ENCODE results near the gene PYY.
A peak's percentile ranks its signal among the peaks of the same experiment; 100 is the strongest.
"Not testable (repeated sequence)": the region's sequence is repeated elsewhere in the genome, so short reads cannot be mapped to it uniquely, and the experiment has no call there.

The PYY gene

GRCh38 chr17:43945074-43945829 lies 8.5 kb downstream of the PYY start:
- DNase-seq (ENCODE audit: low read depth), result no peak

DNA sequence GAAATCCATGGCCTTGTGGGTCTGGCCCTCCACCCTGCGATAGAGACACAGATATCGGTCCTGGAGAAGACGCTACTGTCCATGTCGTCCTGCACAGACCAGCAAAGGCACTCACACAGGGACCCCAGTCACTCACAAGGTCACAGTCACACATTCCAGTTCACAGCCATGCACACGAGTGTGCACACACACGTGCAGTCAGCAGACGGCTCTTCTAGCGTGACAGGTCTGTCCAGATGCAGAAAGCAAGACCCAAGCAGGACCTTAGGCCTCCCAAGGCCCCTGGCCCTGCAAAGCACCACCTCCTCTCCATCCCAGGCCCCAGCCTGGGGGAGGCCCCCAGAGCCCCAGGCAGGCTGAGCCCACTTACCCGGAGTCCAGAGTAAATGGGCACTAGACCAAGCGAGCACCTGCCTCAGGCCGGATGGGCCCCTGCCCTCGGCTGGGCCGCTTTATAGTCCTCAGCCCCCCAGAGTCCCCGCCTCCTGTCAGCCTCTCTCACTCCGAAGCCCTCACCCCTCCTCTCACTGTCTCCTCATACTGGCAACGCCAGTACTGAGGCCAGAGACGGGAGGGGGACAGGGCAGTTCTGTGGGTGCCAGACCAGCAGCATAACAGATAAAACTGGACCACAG lies 11.6 kb downstream of the PYY start, which contains the start of gene PPY:
PPY (minus strand) TSS at position 426 of the 635 bp plus-strand sequence. CDS start 822 bp downstream, outside the sequence.
- no peak for DNase-seq (ENCODE audit: low read depth)

DNA sequence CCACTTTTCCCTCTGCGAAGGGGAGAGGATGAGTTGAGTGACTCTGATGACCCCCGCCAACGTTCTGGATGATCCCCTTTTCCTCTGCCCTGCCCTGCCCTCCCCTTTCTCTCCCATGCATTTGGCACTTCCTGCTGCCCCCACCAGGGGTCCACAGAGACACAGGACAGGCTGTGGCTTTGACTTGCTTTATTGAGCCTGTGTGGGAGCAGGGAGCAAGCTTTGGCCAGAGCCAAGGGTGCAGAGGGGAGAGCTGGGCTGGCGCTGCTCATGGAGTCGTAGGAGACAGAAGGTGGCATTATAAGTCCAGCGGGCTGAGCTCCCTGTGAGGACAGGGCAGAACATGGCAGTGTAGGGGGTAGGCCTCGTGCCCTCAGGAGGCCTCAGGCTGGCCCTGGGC lies 13.1 kb downstream of the PYY start:
- DNase-seq (ENCODE audit: low read depth), result no peak

DNA sequence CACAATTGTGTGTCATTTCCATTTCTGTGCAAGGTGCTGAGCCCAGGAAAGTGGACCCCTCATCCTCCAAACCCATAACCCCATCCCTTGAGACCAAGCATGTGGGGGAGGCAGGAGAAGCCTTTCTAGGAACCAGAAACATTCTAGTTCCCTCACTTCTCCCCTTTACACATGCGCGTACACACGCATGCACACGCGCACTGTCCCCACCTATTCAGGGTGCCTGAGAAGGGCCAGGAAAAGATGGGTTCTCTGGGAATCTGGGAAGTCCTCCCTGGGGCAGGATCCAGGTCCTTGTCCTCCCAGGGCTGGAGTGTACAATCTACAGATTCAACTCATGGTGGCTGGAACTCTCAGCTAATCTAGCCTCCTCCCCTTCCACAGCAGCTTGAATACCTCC lies 13.9 kb downstream of the PYY start:
- no peak for DNase-seq (ENCODE audit: low read depth)

DNA sequence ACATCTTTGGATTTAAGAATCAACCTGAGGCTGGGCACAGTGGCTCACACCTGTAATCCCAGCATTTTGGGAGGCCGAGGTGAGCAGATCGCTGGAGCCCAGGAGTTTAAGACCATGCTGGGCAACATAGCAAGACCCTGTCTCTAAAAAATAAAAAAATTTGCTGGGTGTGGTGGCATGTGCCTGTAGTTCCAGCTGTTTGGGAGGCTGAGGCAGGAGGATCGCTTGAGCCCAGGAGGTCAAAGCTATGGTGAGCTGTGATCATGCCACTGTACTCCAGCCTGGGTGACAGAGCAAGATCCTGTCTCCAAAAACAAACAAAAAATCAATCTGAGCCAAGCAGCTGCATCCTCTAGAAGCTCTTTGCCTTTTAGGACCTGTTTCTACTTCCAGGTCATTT lies 14.3 kb downstream of the PYY start:
- not testable (repeated sequence) for DNase-seq (ENCODE audit: low read depth)

- DNase-seq (ENCODE audit: low read depth), result no peak
These were observed 14.9 kb downstream of the PYY start for GRCh38 chr17:43938838-43939182.

DNA sequence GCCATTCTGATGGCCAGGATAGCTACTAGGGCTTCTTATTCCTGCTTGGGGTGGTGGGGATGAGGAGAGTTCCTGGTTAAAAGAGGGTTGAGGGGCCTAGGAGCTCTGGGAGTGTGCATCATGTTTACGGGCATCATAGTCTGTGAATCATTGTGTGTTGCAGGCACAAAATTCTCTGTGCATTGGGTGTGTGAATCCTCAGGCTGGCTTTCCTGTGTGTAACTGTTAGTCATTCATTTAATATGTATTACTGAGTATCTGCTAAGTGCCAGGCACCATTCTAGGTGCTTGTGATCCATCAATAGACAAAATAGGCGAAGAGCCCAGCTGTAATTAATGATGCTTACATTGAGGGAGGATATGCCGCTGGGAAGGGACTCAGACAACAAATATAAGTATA lies 17.3 kb downstream of the PYY start:
- DNase-seq (ENCODE audit: low read depth), result no peak

DNA sequence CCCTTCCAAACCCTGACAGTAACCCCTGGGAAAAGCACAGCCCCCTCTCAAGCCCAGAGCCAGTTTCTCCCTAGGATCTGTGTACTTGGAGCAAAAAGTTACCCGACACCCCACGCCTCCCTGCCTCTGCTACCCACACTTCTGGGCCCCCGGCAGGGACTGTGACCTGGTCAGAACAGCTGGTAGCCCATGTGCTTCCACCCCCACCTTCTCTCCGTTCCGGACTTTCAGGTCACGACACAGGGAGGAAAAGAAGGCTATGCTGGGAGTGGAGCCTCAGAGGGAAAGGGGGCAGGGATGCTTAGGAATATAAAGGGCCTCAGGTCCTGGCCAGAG lies 17.8 kb downstream of the PYY start:
- DNase-seq (ENCODE audit: low read depth), result no peak

DNA sequence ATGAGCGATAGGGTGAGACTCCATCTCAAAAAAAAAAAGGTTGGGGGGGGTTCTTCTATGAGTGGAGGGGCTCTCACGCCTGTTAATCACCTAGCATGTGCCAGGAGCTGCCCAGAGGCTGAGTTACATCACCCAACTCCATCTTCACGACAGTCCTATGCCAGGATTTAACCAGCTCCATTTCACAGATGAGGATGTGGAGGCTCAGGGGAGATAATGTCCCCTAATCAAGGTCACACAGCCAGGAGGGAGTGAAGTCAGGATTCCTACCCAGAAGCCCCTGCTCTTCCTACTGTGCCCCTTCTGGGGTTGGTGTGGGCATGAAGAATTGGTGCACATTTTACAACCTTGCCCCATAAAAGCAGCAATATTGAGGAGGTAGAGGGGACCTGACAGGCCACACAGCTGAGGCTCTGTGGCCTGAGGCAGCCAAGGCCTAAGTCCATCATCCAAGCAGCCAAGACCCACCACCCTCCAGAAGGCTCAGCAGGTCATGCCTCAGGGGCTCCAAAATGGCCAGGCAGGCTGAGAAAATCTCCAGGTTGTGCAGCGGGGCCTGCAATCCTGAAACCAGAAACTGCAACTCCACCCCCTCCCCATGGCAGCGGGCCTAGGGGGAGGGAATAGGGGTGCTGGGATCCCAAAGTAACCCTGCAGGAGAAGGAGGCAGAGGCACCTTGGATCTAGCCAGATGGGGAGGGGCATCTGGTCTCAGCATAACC lies 18.4 kb downstream of the PYY start:
- no peak for DNase-seq (ENCODE audit: low read depth)

DNA sequence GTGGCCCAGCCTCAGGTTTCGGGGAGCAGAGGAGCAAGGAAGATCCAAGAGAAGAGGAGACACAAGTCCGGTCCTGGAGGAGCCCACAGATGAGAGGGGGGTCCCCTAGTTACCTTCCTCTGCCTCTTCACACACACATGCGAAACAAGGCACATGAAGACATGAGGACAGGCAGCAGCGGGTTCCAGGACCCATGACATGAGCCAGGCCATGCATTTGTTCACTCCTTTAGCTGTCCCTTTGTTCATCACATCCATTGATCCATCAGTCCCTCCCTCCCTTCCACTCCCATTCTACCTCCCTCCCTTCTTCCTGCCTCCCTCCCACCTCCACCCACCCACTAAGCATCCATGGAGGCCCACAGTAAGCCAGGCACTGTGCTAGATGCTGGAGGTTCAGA lies 20.8 kb downstream of the PYY start:
- no peak for DNase-seq (ENCODE audit: low read depth)

- DNase-seq (ENCODE audit: low read depth), result no peak
These were observed 21.4 kb downstream of the PYY start for GRCh38 chr17:43932357-43932756.

DNA sequence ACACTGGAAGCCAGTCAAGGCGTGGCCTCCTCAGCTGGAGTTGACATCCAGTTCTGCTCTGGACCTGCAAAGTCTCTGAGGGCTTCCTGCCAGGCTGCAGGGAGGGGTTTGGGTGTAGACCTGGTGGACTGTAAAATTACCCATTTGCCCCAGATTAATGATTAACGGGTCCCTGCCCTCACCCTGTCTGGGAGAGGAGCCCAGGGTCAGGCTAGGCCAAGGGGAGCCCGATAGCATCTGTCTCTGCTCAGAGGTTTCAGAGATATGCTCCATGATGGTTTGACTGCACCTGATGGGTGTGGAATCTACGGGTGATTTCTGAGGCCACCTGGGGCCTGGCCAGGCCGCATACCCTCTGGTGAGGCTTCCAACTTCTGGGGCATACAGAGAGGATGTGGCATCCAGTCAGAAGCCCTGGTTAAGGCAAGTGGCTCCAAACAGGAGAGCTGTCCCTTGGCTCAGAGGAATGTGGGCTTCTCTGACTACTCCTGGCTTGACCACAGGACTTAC lies 22.6 kb downstream of the PYY start:
- DNase-seq (ENCODE audit: low read depth), result no peak

- DNase-seq (ENCODE audit: low read depth), result no peak
These were observed 25.1 kb downstream of the PYY start for GRCh38 chr17:43928609-43929008.

- not testable (repeated sequence) for DNase-seq (ENCODE audit: low read depth)
These were observed 25.8 kb downstream of the PYY start for GRCh38 chr17:43927929-43928328.

- DNase-seq (ENCODE audit: low read depth), result no peak
These were observed 26.5 kb downstream of the PYY start for GRCh38 chr17:43927060-43927864.

DNA sequence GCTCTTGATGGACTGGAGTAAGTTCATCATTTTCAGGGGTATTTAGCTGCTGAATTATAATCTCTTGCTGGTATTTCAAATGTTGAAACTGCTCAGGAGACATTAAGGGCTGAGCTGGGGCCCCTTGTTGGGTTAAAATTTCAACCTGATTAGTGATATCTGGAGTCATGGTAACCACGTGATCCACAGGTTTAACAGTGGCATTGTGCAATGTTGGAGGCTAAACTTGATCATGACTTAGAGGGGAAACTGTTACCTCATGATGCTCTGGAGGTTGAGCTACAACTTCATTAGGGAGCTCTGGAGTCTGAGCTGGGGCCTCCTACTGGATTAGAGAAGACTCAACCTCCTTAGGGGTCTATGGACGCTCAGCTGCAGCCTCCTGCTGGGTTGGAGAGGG lies 29.2 kb downstream of the PYY start:
- DNase-seq (ENCODE audit: low read depth), result no peak

GRCh38 chr17:43920500-43921095 lies 33.1 kb downstream of the PYY start:
- DNase-seq (ENCODE audit: low read depth), result no peak

DNA sequence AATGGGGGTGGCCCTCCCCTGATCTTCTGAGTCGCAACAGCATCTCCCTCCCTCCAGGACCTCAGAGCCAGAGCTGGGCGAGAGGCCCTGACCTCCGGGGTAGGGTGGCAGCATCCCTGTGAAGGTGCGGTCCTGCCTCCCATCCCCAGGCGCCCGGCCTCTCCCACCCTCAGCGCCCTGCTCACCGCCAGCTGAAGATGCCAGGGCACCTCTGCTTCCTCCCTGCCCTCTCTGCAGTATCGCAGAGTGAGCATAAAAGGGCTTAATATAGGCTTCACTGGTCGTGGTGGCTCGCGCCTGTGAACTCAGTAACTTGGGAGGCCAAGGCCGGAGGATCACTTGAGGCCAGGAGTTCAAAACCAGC lies 35.7 kb downstream of the PYY start:
- DNase-seq (ENCODE audit: low read depth), result no peak

GRCh38 chr17:43917348-43918025 lies 36.3 kb downstream of the PYY start:
- DNase-seq (ENCODE audit: low read depth), result peak; percentile 44

DNA sequence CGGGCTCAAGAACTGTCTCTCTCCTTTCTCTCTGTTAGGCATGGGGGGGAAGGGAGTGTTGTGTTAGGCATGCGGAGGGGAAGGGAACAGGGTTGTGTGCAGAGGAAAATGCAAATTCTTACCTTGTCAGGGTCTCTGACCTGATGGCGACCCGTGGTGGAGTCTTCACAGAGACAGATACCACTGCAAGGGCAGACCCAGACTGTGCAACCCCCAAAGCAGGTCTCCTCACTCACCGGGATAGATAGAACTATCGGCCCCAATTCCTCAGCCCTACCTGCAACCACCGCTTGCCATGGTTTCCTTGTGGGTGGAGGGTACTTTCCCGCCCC lies 36.8 kb downstream of the PYY start:
- no peak for DNase-seq (ENCODE audit: low read depth)

DNA sequence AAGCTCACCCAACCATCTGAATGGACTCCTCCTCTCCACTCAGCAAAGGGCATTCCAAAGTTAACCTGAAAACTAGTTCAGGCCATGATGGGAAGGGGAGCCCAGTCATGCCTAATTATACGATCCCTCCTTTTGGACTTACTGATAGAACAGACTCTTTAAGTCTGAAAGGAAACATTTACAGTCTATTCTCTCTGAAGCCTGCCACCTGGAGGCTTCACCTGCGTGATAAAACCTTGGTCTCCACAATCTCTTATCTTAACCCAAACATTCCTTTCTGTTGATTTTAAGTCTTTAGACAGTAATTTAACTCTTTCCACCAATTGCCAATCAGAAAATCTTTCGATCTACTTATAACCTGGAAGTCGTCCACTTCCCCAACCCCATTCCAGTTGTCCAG lies 37.4 kb downstream of the PYY start:
- DNase-seq (ENCODE audit: low read depth), result no peak

GRCh38 chr17:43915559-43915958 lies 38.2 kb downstream of the PYY start:
- DNase-seq (ENCODE audit: low read depth), result no peak

All from activated T-cell treated with anti-CD3 and anti-CD28 coated beads for 1 hour (primary cell).